Measurements from ENCODE around the gene PDZD2.
"Not testable (repeated sequence)": the region's sequence is repeated elsewhere in the genome, so short reads cannot be mapped to it uniquely, and the experiment has no call there.

PDZD2 gene

DNA sequence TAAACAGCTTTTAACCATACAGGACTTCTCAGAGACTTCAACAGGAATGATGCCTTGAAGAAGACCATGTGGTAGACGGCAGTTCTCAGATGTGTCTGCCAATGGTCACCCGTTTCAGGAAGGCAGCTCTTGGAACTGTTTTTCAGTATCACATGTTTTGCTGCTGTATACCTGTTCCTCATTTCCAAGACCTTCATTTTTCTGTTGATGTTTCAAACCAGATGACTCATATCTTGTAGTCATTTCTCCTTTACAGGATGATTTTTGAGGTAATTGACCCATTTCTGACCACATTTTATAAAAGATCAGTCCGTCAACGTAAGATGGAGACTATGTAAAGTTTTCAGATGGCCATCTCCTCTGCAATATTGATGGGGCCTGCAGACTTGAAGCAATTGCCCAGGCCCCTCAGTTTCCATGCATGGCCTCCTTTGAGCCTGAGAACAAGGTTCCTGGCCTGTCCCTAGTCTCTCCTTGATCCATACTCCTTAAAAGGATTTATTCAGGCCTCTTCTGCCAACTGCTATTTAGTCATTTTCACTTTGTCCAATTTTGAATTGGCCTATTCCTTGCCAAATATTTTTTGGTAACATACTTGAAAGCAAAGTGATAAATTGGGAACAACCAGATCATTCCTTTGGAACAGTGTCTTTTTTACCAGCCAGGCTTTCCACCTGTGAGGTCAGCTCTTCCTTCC lies 128.6 kb downstream of the PDZD2 start:
- no peak for DNase-seq

DNA sequence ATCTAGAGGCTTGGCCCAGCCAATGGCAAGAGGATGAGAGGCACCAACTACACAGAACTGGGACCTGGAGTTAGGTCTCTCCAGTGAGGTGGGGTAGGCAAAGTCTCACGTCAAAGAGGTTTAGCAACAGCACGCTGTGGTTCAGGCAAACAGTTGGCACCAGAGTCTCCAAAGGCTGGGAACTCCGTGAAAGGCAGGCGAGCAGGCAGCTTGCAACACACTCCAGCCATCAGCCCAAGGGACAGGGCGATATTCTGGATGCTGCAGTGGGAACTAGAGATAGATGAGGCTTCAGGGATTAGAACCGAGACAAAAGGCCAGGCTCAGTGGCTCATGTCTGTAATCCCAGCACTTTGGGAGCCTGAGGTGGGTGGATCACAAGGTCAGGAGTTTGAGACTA lies 129.1 kb downstream of the PDZD2 start:
- no peak for DNase-seq

DNA sequence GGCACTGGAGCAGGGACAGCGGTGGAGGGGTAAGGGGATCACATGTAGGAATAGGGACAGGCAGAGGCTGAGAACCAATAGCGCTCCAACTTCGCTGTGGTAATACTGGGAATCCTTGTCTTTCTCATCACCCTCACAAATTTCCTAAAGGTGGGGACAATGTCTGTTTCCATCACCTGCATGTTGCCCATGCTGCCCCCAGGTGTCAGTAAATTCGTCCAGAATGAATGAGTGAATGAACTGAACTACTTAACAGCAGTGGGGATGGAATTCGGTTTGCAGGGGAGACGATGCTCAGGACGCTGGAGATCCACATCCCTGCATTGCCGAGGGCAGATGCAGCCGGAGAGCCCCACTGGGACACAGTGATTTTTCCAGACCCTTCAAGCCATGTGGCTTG lies 129.9 kb downstream of the PDZD2 start:
- no peak for DNase-seq

DNA sequence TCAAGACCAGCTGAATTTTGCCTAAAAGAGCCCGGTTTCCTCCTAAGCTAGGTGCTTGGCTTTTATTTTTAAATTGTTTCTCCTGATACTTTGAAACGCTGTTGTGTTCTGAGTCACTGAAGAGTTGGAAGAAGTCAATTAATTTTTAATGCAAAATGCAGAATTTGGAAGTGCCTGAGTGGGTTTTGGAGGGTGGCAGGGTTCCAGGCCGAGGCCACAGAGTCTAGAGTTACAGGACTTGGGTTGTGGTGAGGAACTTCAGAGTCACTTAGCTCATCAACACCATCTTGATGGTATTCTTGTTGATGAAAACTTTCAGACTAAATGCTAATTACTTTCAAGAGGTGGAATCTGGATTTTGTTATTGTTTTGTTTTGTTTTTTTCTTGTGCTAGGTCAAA lies 130.6 kb downstream of the PDZD2 start:
- DNase-seq = no peak

DNA sequence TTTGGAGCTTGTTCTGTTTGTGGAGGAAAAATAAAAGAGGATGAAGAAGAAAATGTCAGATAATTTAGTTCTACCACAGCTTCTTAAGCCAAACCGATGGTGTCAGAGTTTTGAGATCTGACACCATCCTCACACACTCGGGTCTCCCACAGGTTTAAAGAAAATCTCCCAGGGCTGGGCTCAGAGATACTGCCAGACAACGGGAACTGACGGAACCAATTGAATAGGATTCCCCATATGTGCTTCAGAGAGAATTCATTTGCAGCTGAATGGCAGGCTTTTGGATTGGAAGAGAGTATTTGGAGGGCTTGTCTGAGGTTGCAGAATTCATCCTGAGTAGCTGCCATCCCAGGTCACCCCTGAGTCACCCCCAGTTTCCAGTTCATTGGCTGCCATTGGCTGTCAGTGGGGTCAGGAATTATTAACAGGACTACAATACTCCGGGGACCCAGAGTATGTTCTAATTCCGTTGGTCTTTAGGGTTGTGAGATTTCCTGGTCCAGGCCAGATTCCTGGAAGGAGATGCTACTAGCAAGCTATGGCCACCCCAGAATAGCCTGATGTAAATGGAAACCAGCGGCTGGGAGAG lies 131.3 kb downstream of the PDZD2 start:
- peak in 1 of 51 donors; percentile 15 for DNase-seq

DNA sequence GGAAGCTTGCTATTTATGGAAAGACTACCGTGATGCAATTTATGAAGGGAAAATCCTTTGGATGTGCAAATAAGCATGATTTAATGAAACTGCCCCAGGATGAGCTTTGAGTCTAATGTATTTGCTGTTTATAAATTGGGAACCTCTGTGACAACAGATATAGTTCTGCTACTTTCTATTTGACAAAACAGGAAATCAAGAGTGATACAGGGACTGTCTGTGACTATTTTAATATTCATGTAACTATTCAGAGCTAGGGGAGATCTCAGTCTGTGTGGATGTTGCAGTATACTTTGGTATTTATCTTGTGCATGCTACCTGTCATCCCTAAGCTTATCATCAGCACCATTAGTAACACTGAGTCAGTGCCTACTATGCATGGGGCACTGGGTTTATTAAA lies 132.1 kb downstream of the PDZD2 start:
- no peak for DNase-seq

DNA sequence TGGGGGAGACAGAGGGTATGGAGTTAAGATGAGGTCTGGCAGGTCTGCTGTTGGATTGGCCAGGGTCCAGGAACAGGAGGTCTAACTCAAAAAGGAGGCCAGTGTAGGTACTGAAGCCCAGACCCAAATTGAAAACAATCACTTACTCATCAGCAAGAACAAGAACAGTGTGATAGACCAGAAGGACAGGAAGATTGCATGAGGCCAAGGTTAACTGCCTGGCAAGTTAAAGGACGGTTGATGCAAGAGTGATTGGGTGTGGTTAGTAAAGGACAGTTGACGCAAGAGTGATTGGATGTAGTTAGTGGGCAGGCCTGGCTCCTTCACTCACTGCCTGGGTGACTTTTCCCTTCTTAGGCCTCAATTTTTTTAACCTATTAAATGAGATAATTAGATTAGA lies 132.6 kb downstream of the PDZD2 start:
- DNase-seq = no peak

DNA sequence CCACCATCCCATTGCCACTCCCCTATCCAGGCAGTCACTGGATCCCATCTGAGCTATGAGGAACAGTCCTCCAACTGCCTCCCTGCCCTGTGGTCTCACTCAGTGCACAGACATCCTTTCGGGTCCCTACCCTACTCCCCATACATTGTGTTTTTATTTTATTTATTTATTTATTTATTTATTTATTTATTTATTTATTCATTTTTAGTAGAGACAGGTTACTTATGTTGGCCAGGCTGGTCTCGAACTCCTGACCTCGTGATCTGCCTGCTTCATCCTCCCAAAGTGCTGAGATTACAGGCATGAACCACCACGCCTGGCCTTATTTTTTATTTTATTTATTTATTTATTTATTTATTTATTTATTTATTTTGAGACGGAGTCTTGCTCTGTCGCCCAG lies 137.4 kb downstream of the PDZD2 start:
- DNase-seq = not testable (repeated sequence)

DNA sequence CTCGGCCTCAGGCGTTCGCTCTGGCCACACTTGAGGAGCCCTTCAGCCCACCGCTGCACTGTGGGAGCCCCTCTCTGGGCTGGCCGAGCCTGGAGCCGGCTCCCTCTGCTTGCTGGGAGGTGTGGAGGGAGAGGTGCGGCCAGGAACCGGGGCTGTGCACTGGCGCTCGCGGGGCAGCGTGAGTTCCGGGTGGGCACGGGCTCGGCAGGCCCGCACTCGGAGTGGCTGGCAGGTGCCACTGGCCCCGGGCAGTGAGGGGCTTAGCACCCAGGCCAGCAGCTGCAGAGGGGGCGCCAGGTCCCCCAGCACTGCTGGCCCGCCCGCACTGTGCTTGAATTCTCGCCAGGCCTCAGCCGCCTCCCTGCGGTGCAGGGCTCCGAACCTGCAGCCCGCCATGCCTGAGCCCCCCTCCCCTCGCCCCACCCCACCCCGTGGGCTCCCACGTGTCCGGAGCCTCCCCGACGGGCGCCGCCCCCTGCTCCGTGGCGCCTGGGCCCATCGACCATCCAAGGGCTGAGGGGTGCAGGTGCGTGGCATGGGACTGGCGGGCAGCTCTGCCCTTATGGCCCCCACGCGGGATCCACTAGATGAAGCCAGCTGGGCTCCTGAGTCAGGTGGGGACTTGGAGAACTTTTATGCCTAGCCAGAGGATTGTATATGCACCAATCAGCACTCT lies 138.2 kb downstream of the PDZD2 start:
- no peak for DNase-seq

DNA sequence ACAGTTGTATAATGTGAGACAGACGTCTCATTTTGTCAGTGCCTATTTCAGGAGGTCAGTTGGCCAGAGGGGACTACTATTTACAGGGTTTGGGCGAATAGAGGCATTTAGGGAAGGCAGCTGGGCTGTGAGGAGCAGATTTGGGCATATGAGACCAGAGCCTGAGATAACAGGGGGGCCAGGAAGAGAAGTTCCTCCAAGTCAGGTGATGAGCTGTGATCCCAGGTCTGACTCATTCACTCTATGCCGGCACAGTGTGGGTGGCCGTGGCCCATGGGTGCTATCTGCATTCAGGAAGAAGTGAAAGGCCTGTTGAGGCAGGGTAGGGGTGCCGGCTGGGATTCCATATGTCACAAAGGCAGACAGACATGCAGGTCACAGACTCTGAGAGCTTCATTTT lies 142.8 kb downstream of the PDZD2 start:
- peak in 3 of 51 donors; percentile 4 to 12 (median 12) for DNase-seq

DNA sequence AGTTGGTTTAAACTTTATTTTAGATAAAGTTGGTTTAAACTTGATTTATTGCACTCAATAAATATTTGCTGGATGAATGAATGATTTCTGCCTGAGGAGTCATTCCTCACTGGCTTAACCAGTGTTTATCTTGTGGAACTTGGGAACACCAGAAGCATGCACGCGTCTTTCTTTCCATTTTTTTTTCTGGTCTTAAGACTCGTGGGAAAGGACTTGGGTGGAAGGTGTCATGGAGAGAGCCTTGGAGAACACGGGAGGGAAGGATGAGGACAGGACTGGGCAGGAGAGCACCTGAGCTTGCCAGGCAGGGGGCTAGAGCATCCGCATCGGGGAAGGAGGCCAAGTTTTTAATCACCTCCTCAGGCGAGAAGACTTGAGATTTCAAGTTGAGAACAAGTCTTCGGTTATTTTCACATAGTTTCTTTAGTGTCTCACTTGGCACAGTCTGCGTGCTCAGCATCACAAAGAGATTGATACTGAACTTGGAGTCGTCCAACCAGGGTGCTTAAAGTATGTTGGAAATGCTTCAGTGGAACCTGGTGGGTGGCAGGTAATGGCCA lies 144.2 kb downstream of the PDZD2 start:
- DNase-seq = no peak

DNA sequence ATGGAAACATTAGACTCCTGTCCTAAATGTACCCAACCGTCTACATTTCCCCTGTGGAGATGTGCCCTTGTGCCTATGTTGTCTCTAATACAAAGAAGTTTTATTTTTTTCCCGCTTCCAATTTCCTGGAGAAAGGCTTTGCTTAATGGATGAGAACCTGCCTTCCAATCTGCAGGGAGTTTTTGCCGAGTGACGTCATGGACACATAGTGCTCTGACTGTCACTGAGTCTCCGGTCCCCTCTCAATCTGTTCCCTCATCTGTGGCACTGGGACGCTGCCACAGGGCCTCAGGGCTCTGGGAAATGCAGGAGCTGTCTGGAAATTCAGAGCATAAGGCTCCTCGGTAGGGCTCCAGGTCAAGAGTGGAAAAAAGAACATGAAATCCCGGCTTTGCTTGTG lies 144.8 kb downstream of the PDZD2 start:
- no peak for DNase-seq

DNA sequence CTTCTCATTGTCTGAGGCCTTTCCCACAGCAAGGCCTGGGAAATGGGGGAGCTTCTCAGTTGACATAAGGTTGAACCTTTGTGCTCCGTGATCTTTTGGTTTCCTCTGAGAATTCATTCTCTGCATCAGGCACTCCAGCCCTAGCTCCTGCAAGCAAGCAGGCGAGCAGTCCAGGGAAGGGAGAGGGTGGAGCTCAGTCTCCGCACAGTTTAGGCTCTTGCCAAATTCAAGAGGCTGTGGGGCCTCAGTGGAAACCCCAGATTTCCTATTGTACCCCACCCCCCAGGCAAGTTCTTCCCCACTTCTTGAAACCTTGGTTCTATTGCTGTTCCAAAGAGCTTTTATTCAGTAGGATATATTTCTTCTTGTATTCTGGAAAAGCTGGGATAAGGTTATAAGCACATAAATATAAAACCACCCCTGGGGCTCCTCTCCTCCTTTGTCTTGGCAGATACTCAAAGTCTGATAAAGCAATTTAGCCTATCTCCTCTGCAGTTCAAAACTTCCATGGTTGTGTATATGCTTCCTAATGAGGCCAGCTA lies 147.2 kb downstream of the PDZD2 start:
- no peak for DNase-seq

DNA sequence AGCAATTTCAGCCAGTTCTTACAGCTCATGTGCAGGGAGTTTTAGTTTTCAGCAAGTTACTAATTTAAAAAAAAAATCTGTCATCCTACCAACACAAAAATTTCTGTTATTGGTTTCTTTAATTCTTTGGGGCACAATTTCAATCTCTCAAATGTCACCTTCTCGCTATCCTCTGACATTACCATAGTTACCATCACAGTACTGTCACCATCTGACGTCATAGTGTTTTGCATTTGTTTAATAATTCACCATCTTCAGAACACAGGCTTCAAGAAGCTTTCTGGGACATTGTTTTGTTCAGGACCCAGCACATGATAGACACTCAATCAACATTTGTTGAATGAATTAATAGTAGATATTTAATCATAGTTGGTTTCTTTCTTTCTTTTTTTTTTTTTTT lies 155.1 kb downstream of the PDZD2 start:
- no peak for DNase-seq

DNA sequence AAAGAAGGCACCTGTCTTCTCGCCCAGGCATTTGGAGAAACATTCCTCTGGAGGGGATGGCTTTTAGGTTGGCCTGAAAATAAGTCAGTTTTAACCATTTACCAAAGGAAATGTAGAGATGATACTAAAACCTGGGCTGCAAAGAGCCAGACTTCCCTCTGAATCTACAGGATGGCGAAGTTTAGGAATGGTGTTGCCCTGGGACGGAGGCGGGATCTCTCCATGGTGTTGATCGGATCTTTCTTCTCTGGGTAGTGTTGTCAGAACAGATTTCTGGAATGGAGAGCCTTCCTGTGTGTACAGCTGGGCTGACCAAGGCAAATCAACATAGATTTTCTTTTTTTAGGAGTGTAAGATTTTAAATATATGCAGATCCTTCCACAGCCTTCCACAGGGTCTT lies 159.2 kb downstream of the PDZD2 start:
- DNase-seq = no peak

DNA sequence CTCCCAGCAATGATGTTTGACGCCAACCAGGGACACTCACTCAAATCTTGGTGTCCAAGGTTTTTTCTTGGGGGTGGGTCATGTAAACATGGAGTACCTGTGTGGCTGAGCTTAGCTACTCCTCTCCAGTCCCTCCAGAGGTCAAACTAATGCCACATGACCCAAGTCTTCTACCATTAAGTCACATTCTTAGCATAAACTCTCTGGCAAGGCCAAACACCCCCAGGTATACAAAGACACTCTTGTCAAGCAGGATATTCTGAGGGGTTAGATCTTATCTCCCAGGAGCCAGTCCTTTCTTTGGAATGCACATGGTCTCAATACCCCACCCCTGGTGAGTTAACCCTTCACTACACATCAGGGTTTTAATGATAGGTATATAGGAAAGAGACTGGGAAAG lies 161.4 kb downstream of the PDZD2 start:
- DNase-seq = no peak

DNA sequence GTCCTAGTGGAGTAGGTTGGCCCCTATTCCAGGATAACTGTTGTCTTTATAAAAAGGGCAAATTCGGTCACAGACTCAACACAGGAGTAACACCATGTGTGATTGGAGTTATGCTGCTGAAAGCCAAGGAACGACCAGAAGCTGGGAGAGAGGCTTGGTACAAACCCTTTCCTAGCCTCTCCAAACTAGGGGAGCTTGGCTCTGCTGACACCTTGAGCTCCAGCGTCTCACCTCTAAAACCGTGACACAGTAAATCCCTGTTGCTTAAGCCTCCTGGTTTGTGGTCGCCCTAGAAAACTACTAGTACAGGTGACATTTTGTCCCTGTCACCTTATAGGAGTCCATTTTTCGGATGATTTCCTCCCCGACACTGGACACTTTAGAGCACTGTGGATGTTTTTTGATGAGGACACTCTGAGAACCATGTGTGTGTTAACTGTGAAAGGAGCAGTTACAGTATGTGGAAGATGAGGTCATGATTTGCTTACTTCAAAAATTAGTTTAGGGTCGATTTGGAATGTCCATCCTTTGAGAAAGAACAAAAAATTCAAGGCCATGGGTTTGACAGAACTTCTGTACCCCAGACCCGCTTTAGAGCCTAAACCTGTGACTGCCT lies 167.0 kb downstream of the PDZD2 start:
- no peak for DNase-seq

DNA sequence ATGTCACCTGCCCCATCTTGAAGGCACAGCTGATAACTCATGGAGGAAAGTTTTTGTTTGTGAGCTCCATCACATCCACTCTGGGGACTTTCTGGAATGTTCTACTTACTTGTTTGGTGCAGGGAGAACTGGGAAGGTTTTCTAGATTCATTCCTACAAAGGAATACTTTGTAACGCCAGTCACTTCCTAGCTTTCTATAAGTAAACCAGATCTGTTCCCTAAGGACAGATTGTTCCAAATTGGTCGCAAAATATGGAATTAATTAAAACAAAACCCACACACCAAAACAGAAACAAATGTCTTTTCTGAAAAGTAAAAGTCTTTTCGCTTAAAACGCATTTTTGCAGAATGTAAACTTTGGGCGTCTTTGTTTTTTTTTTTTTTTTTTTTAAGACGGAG lies 167.6 kb downstream of the PDZD2 start:
- DNase-seq = no peak

DNA sequence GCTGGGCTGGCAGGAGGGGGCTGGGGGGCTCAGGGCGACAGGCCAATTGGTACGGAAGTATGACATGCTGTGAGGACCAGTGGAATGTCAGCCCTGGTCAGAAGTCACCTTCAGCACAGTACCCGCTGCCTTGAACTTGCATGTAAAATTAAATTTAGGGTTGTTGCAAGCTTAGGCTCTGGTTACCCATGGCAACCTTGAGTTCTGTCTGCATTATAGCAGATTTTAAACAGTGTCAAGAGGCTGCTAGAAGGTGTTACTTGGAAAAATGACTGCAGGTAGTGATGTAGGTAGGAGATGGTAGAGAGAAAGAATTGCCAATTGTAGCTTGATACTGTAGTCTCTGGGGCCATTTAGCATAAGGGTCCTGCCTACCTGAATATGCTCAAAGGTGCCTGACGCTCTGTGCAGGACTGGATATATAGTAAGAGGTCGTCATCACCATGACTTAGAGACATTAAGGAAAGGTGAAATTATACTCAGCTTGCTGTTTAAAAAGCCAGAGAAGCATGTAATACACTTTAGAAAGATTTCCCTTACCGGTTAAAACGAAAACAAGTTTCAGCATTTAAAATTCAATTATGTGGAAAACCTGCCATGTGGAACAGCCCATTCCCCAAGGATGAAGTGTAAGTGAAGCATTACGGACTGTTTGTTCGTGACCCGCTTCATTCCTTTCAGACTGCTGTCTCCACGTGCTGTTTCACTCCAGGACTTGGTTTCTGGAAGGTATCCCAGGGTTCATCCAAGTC lies 169.0 kb downstream of the PDZD2 start:
- no peak for DNase-seq

DNA sequence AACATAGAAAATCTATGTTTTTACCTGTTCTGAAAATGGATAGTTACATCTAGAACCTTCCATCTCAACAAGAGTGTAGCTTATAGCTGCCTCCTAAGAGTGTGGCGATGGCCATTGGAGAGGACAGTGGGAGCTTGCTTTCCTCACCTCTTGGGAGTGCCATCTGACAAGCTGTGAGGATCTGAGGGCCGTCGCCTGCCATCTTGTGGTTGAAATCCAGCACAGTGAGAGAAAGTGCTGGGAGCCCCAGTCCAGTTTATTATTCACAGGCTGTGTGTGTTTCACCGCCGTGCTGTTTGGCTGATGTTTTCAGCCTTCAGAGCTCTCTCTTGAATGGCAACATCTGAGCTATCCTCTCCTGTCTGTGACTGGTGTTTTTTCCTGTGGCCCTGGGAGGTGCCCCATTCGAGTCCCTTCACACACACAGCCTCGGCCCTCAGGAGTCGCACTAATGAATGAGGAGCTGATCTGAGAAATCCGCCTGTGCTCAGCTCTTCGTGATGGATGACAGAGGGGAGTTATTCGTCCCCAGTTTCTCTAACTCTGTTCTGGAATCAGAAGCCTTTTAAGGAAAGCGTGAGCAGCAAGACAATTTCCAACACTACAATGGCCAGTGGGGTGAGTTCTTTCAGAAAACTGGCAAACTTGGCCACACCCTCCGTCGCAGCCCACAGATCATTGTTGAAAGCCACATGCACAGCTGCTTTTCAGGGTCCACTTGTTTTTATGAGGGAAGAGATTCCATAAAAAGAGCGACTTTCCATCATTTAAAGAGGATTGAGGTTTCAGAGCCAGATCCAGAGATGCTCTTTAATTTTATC lies 170.3 kb downstream of the PDZD2 start:
- peak in 50 of 51 donors; percentile 9 to 91 (median 66) for DNase-seq

All from hypothalamus (tissue), 51 donors.